OCI-LY7 (cell line): ENCODE data around the gene NFATC1. TPM values are rescaled to one million over a fixed set of nuclear protein-coding genes. Genes with fewer than 3 reads are reported as not detected.

Experiments used
- BruUV-seq: library from RNA; stranded (reverse); fragments of 400-500 nt; replicated peaks from 2 replicates; lab custom pipeline; 2021; lab: Mats Ljungman, UMichigan
- CTCF ChIA-PET: fragments of 300-600 bp; sonication (Branson Sonifier 250); formaldehyde crosslinking; loops from one replicate; lab custom pipeline; 2022; ENCODE audit warnings: antibody characterized with exemption; ENCODE audit not compliant: unreplicated experiment; lab: Charles Lee
- POLR2A ChIA-PET: fragments of 300-600 bp; sonication (Branson Sonifier 250); formaldehyde crosslinking; loops from one replicate; lab custom pipeline; 2022; ENCODE audit warnings: antibody characterized with exemption; lab: Charles Lee
- DNase-seq: peaks from one replicate; pipeline ENCODE4 v3.0.0-alpha.2; 2015; ENCODE audit warnings: low spot score
- H2AFZ ChIP-seq: fragments of 200-600 bp; sonication (generic), shearing (Covaris generic); 2 replicates; pipeline ENCODE4 v1.6.1; 2014; ENCODE audit warnings: mild to moderate bottlenecking, antibody characterized with exemption, low read length, moderate library complexity
- H3K27ac ChIP-seq: fragments of 200-600 bp; sonication (generic); 2 replicates; pipeline ENCODE4 v1.5.1; 2014; ENCODE audit warnings: mixed run types, low read depth, mild to moderate bottlenecking, moderate library complexity, low read length, inconsistent platforms; ENCODE audit not compliant: poor library complexity, severe bottlenecking
- H3K36me3 ChIP-seq: fragments of 200-600 bp; sonication (generic); 2 replicates; pipeline ENCODE4 v1.6.1; 2014; ENCODE audit warnings: mild to moderate bottlenecking, antibody characterized with exemption, low read length, moderate library complexity, mixed read lengths; ENCODE audit not compliant: insufficient read depth
- H3K4me1 ChIP-seq: fragments of 200-600 bp; sonication (generic); 2 replicates; pipeline ENCODE4 v1.5.1; 2014; ENCODE audit warnings: mild to moderate bottlenecking, low read length; ENCODE audit not compliant: insufficient read depth, poor library complexity, severe bottlenecking
- H3K4me2 ChIP-seq: fragments of 200-600 bp; sonication (generic); 2 replicates; pipeline ENCODE4 v1.6.1; 2014; ENCODE audit warnings: mild to moderate bottlenecking, low read length
- H3K4me3 ChIP-seq: fragments of 200-600 bp; sonication (generic); 2 replicates; pipeline ENCODE4 v1.5.1; 2014; ENCODE audit warnings: mild to moderate bottlenecking, low read depth, low read length; ENCODE audit not compliant: poor library complexity, severe bottlenecking
- H3K79me2 ChIP-seq: fragments of 200-600 bp; sonication (generic); 2 replicates; pipeline ENCODE4 v1.6.1; 2016; ENCODE audit warnings: low read depth, mild to moderate bottlenecking, low read length, moderate library complexity, mixed read lengths; ENCODE audit not compliant: insufficient read depth
- H3K9me2 ChIP-seq: fragments of 200-600 bp; sonication (generic); 2 replicates; pipeline ENCODE4 v1.6.1; 2016; ENCODE audit warnings: mild to moderate bottlenecking, low read length, mixed read lengths; ENCODE audit not compliant: insufficient read depth
- H3K9me3 ChIP-seq: fragments of 200-600 bp; sonication (generic); 2 replicates; pipeline ENCODE4 v1.6.1; 2014; ENCODE audit warnings: mild to moderate bottlenecking, mixed run types, low read length, mixed read lengths
- H4K20me1 ChIP-seq: fragments of 200-600 bp; sonication (generic); 2 replicates; pipeline ENCODE4 v1.6.1; 2014; ENCODE audit warnings: mild to moderate bottlenecking, antibody characterized with exemption, low read length, moderate library complexity, mixed read lengths; ENCODE audit not compliant: insufficient read depth
- EZH2phosphoT487 ChIP-seq: fragments of 200-600 bp; sonication (generic); IDR thresholded peaks from 2 replicates; pipeline ENCODE4 v1.6.1; 2018; ENCODE audit warnings: low read depth, borderline replicate concordance, mild to moderate bottlenecking, mixed run types, antibody characterized with exemption, low read length, moderate library complexity, mixed read lengths
- intact Hi-C: fragments of 100-400 bp; cut with micrococcal nuclease; formaldehyde crosslinking; loops from one replicate; pipeline ENCODE4 v1.10.0; 2022; ENCODE audit not compliant: unreplicated experiment
- total RNA-seq, 2 experiments: library from RNA; depleted of rRNA in 1 of 2; stranded (reverse); fragments of >200 nt in 1 of 2; shearing (Covaris generic) in 1 of 2; gene quantifications; 2 replicates each; pipeline ENCODE4 v1.2.3, GENCODE V29; 2014 to 2022
- TF ChIP-seq, protein P1 (sequence below): fragments of 200-600 bp; sonication (generic); conservative IDR thresholded peaks from 2 replicates; pipeline ENCODE4 v1.5.1; 2014; ENCODE audit warnings: mild to moderate bottlenecking, antibody characterized with exemption, low read length, moderate library complexity, mixed read lengths

Gene NFATC1
- total RNA-seq, 2 experiments from 2014 or later: 23.6 to 50.4 TPM

DNA sequence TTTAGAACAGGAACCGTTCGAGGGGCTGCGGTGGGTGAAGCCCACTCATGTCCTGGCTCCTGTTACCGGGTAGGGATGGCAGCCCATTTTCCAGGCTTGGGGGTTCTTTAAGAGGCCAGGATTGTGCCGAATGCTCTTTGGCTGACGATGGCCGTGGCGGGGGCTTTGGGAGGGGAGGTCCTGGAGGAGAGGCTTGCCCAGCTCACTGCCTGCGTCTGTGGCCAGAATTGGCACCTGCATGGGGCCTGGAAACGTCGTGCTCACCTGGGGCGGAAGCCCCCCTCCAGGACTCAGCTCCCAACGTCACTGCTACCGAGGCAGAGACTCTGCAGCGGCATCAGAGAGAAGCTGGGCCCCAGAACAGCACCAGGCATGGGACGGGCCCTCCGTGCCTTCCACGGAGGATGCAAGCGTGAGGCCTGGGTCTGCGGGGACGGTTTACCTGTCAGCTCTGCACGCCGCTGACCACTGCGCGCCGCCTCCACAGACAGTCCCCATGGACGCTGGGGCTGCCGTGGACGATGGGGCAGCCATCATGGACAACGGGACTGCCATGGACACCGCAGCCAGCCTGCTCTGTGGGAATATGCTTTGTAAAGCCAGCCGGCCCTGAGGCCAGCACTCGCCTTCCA is 82.9 kb downstream of the NFATC1 start:
- no peaks in the 10 kb centered on the region for H3K9me2 ChIP-seq
- no peak overlapping the region for H3K4me3 ChIP-seq
- intact Hi-C loops: no loop called here
- no peak overlapping the region for H3K27ac ChIP-seq
- H3K4me2 ChIP-seq: no peak overlapping the region
- CTCF ChIA-PET: no interaction called here
- H3K79me2 ChIP-seq: no peaks in the 10 kb centered on the region
- no peak overlapping the region for H2AFZ ChIP-seq
- DNase-seq: no peak
- no peaks in the 10 kb centered on the region for H3K36me3 ChIP-seq
- H4K20me1 ChIP-seq: no peaks in the 10 kb centered on the region
- POLR2A ChIA-PET: no interaction called here
- H3K9me3 ChIP-seq: no peaks in the 10 kb centered on the region
- BruUV-seq: no TSS peak
- H3K4me1 ChIP-seq: peaks cover 15% of the 10 kb centered on the region
- TF ChIP-seq, protein P1, sequence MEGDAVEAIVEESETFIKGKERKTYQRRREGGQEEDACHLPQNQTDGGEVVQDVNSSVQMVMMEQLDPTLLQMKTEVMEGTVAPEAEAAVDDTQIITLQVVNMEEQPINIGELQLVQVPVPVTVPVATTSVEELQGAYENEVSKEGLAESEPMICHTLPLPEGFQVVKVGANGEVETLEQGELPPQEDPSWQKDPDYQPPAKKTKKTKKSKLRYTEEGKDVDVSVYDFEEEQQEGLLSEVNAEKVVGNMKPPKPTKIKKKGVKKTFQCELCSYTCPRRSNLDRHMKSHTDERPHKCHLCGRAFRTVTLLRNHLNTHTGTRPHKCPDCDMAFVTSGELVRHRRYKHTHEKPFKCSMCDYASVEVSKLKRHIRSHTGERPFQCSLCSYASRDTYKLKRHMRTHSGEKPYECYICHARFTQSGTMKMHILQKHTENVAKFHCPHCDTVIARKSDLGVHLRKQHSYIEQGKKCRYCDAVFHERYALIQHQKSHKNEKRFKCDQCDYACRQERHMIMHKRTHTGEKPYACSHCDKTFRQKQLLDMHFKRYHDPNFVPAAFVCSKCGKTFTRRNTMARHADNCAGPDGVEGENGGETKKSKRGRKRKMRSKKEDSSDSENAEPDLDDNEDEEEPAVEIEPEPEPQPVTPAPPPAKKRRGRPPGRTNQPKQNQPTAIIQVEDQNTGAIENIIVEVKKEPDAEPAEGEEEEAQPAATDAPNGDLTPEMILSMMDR: no peak
- no peak for TF ChIP-seq EZH2phosphoT487

DNA sequence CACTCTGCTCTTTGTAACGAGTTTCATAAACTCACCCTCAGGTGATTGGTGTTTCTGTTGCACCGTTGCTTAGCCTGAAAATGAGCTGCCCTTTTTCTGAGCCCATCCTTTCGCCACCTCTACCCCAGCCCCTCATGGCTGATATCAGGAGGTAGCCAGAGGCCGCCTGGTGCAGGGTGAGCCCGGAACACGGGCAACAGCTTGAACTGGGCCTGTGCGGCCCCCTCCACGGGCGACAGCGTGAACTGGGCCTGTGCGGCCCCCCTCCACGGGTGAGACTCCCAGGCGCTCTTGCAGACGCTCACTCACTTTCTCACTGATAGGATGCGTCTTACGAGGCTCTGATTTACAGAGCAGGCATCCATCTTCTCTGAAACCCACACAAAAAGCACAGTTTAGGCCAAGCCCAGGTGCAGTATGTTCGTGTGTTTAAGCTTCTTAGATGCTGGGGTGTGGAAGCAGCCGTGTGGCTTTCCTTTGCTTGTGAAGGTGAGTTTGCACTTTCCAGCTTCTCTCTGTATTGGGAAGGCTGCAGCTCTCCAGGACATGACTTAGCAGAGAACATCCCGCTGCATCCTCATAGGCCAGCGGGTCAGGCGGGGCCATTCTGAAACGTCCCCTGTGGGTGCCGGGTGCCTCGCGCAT is 83.5 kb downstream of the NFATC1 start:
- ChIA-PET POLR2A (no interaction called here), CTCF (no interaction called here)
- Histone ChIP-seq H3K4me3 (no peak overlapping the region), H3K9me3 (no peaks in the 10 kb centered on the region), H3K4me1 (peaks cover 15% of the 10 kb centered on the region), H3K9me2 (no peaks in the 10 kb centered on the region), H3K27ac (no peak overlapping the region), H3K4me2 (no peak overlapping the region), H3K79me2 (no peaks in the 10 kb centered on the region), H2AFZ (no peak overlapping the region), H4K20me1 (no peaks in the 10 kb centered on the region), H3K36me3 (no peaks in the 10 kb centered on the region)
- intact Hi-C loops: no loop called here
- TF ChIP-seq, protein P1: no peak
- TF ChIP-seq EZH2phosphoT487: no peak
- DNase-seq: no peak
- BruUV-seq: no TSS peak

DNA sequence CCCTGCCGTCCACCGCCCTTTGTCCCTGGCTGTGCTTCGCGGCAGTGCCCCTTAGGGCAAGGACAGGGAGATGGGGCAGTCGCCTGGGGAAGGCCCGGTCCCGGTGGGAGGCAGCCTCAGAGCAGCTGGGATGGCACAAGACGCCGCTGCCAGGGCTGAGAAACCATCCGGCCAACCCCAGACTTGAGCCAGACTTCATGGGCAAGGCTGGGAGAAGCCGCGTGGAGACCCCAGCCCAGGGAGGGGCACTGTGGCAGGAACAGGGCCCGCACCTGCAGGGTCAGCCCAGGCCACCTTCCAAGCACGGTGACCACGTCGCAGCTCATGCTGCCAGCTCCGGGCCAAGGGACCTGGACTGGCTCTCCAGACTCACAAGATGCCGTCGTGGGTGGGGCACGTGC is 84.0 kb downstream of the NFATC1 start:
- no peak overlapping the region for H3K4me3 ChIP-seq
- ChIA-PET POLR2A (no interaction called here), CTCF (no interaction called here)
- no peak for DNase-seq
- no peaks in the 10 kb centered on the region for H3K36me3 ChIP-seq
- H4K20me1 ChIP-seq: no peaks in the 10 kb centered on the region
- H2AFZ ChIP-seq: no peak overlapping the region
- no peak for TF ChIP-seq EZH2phosphoT487
- no peaks in the 10 kb centered on the region for H3K9me3 ChIP-seq
- no peaks in the 10 kb centered on the region for H3K79me2 ChIP-seq
- no peak overlapping the region for H3K27ac ChIP-seq
- intact Hi-C loops: no loop called here
- no peaks in the 10 kb centered on the region for H3K9me2 ChIP-seq
- peaks cover 15% of the 10 kb centered on the region for H3K4me1 ChIP-seq
- no peak overlapping the region for H3K4me2 ChIP-seq
- BruUV-seq: no TSS peak
